ENCODE data around the gene COL2A1. TPM values are rescaled to one million over a fixed set of nuclear protein-coding genes. Genes with fewer than 3 reads are reported as not detected.

COL2A1 gene
- total RNA-seq, 1 donor from 2014 or later: 0.32 TPM

DNA sequence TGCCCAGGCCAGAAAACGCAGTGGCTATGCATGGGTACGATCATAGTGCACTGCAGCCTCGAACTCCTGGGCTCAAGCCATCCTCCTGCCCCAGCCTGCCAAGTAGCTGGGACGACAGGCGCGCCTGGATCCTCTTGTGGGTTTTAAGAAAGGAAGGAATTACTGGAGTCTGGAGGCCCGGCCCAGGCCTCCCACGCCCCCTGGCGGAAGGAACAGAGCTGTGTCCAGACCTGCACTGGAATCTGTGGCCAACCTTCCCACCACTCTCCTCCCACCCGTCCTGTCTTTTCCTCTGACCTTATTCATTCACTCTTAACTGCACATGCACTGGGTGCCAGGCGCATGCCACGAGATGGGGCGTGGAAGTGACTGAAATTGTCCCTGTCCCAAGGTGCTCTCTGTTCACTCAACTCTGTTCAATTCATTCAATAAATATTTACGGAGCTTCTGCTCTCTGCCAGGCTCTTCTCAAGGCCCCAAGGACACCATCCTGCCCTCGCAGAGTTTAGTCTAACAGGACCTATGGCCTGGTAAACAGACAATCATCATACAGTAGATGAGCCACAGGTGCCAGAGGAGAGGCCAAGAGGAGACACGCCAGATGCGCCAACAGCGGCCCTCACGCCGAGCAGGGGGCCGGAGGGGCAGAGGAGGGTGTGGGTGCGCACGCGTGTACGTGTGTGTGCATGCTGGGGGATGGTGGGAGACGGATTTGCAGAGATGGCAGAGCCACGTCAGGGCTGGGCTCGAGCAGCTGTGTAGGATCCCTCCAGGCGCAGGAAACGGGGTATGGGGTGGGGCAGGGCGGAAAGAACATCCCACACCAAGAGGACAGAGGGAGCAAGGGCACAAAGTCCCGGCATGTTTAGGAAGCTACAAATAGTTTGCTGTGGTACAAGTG is 54.6 kb downstream of the COL2A1 start:
- intact Hi-C loops (cut with micrococcal nuclease): loop anchor here (1.0 kb wide), 2 partner anchors 45 to 234 kb away; partner anchors contain the start of gene VDR

DNA sequence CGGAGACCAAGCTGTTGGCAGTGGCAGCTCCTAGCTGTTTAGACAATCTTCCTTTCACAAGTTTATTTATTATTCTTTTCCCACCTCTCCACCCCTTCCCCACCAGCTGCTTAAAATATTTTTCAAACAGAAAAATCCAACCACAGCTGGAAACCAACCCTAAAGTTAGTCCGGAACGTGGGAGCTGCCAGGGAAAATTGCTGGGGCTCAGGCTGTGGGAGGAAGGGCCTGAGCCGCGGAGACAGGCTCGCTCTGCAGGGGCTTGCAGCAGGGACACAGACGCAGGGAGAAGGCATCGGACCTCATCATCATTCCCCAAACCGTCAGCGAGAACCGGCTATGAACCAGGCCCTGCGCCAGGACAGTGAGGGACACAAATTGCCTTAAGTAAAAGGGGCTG is 56.9 kb downstream of the COL2A1 start:
- intact Hi-C loops (cut with micrococcal nuclease): no loop called here

DNA sequence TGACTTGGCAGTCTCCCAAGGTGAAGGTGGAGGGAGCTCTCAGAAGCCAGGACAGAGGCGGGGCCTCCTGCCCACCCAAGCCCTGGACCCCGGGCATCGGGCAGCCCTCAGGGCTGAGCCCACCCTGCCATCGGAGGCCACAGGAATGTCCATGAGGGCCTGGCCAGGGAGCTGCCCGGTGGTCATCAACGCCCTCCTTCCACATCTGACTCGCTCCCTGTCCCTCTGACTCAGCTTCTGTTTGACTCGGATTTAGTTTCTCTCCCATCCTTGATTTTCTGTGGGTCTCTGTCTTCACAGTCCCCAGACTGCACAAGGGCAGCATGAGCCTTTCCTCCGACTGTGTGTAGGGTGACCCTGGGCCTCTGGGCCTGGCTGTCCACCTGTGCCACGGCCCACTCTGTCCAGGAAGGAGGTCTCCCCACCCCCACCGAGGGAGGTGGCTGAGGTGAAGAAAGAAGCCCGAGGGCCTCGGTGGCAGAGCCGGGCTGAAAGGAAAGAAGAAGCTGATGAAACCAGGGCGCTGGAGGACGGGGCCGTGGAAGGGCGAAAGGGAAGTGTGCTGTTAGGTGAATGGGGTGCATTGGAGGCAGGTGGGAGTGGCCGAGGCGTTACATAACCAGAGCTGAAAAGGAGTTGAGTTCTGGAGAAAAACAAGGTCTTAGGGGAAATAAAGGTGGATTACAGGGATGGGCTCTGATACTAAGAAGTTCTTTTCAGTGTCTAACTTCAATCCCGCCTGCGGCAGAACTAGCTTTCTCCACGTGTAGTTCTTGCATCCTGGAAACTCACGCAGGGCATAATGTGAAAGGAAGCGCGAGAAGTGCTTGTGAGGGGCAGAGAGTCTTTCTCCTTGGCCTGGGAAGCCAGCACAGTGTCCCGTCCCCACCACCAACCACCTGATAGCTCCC is 57.6 kb downstream of the COL2A1 start:
- intact Hi-C loops (cut with micrococcal nuclease): no loop called here

DNA sequence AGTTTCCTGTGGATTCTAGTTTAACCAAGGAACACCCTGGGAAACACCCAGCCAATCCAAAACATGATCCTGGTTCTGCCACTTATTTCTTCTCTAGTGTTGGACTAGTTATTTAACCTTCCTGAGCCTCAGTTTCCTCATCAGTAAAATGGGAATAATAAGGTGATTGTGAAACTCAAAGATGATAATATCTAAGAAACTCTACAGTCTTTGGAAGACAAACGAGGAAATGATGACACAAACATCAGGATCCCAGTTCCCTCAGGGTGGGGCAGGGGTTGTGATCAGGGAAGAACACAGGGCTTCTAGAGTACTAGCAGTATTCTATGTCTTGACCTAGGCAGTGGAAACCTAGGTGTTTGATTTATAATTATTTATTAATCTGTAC is 58.9 kb downstream of the COL2A1 start:
- intact Hi-C loops (cut with micrococcal nuclease): no loop called here

DNA sequence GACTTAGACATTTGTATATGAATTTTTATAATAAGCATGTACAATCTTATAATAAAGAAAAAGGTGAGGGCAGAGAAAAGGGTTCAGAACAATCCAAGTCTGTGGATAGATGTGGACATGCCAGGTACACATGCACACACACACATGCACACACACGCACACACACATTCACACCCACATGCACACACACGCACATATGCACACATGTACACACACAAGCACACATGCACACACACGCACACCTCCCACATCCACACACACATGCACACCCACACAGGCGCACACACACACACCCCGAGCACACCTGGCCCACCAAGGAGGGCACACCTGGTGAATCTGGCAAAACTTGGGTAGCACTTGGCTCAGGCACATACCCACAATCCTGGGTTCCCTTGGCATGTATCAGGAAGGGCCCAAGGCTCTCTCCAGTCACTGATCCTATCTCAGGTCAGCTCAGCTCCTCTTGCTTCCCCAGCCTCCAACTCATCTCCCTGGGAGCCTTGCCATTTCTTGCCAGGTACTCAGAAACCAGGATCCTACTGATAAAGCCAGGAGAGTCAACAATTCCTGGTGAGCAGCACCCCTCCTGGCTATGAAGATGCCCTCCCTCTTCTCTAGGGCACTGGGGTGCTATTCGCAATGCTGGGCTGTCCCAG is 59.5 kb downstream of the COL2A1 start:
- intact Hi-C loops (cut with micrococcal nuclease): no loop called here

DNA sequence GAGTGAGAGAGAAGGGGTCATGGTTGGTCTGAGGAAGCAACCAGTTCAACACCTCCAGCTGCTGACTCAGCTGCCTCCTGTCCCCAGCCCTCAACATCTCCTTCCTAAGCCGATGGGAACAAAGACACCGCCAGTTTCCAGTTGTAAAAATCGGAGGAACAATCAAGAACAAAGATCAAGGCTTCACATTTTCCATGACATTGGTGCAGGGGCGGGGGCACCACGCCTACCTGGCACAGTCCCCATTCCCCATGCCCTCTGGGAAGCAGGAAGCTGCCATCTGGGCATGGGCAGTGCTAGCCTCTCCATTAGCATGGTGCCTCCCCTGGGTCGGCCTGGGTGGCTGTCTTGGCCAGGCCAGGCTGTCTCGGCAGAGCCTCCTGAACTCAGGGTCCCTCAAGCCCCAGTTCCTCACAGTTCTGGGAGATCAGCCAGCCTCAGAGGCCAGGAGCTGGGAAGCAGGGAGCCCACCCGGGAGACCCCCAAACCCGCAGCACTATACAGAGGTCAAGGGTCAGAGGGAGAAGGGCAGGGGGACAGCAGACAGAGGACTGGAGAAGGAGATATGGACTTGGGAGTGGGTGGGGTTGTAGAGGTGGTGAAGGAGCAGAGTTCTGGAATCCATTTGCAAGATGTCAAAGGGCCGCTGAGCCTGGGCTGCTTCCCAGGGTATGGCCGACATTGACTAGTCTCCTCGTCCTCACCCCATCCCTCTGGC is 60.5 kb downstream of the COL2A1 start:
- intact Hi-C loops (cut with micrococcal nuclease): no loop called here

DNA sequence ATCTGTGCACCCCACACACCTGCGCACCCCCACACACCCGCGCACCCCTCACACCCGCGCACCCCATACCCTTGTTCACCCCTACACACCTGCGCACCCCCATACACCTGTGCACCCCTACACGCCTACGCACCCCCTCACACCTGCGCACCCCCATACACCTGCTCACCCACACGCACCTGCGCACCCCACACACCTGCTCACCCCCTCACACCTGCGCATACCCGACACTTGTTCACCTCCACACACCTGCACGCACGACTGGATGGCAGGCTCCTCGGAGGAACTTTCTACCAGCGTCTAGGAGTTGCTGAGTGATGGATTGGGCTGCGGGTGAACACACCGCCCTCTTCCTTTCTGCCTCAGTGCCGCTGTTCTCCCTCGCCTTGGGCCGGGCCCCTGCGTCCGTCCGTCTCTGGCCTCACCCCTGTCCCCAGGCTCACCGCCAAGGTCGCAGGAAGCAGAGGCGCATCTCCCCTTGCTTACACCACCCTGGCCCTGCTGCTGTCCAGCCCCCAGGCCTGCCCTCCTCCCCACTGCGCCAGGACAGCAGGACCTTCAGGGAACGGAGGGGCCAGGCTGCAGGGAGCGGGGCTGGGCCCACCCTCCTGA is 61.6 kb downstream of the COL2A1 start:
- intact Hi-C loops (cut with micrococcal nuclease): no loop called here

DNA sequence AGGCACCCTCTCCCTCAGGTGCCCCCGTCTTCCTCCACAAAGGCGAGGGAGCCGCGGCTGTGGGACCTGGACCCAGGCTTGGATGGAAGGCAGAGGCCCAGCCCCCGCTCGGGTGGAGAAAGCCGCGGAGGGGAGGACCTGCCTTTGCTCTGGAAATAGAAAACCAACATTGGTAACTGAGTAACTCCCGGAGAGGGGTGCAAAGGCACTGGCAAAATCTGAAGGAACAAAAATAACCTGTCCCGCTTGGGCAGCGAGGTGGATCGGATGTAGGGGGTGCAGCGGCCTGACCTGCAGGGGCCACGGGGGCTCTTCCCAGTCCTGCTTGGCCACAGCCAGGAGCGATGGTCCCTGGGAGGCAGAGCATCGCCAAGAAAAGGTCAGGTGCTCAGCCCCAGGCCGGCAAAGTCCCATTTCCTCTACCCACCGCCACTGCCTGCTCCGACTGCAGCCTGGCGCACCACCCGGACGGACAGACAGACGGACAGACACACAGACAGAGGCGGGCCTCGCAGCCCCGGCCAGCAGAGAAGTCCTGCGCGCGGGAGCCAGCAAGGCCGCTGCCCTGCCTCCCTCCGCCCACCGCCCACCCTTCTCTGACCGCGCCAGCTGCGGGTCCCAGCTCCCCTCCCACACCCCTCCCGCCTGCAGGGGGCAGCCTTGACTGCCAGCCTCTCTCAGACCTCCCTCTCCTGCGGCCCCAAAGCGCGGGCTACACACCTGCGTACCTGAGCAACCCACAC is 62.2 kb downstream of the COL2A1 start:
- intact Hi-C loops (cut with micrococcal nuclease): no loop called here

DNA sequence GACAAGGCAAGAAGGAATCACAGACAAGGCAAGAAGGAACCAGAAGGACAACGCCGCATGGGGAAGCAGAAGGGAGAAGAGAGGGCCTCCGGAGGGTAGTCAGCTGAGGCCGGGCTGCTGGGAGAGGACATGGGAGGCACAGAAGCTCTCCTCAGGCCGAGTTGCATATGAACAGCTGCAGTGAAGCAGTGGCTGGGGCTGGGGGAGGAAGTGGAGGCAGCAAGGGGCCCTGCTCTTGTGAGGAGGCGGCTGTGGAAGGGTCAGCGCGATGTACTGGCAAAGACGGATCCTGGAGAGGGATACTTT is 62.8 kb downstream of the COL2A1 start:
- intact Hi-C loops (cut with micrococcal nuclease): no loop called here

DNA sequence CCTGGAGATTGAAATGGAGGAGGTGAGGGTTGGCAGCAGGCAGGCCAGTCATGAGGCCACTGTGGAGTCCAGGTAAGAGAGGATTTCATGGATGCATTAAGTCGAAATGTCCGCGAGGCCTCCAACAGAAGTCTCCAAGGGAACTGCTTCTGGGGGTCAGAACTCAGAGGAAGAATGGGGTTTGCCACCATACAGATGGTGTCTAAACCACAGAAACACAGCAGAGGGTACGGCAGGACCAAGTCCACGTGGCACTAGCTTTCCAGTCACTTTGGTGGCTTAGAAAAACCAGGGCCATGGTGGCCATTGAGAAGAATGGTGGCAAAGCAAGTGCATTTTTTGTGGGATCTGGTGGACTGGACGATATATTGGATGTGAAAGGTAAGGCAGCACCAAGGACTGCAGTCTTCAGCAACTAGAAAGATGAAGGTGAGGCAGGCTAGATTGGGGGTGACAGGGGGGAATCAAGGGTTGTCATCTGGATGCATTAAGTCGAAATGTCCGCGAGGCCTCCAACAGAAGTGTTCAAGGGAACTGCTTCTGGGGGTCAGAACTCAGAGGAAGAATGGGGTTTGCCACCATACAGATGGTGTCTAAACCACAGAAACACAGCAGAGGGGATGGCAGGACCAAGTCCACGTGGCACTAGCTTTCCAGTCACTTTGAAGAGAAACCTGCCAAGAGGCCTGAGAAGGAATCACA is 63.4 kb downstream of the COL2A1 start:
- intact Hi-C loops (cut with micrococcal nuclease): no loop called here

DNA sequence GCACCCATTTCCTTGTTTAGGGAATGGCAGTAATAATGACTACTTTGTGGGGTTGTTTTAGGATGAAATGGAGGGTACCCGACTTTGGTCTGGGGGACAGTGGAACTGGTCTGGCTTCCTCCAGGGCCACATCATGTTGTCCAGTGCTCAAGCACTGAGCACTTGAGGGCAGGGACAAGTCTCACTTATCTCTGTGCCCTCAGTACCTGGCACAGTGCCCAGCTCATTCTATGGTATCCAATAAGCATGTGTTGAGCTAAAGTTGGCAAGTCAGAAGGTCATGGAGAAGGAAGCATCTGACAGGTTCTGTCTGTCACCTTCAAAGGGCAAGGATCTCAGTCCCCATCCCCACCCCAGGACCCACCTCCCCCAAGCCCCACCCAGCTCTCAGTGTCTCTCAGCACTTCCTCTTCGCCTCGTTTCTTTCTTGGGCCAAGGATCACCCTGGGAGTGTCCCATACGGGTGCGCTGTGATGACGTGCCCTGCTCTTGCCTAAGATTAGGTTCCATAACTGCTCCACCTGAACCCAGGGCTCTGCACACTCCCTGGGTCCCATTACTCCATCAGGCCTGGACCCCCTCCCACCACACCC is 65.2 kb downstream of the COL2A1 start:
- intact Hi-C loops (cut with micrococcal nuclease): no loop called here

DNA sequence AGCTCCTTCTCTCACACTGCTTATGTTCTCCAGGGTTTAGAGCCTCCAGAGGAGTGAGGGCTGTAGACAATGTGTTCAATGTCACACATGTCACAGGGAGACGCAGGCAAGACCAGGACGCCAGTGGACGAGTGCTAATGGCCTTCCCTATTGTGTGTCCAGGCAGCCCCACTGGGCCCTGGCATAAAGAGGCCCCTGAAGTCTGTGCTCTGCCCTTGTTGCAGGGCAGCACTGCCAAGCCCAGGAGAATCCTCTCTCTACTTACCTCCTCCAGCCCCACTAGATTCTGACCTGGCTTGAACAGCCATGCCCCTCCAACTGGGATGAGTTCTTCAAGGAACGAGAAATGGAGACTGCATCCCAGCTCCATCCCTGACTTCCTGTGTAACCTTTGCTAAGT is 65.7 kb downstream of the COL2A1 start:
- intact Hi-C loops (cut with micrococcal nuclease): no loop called here

DNA sequence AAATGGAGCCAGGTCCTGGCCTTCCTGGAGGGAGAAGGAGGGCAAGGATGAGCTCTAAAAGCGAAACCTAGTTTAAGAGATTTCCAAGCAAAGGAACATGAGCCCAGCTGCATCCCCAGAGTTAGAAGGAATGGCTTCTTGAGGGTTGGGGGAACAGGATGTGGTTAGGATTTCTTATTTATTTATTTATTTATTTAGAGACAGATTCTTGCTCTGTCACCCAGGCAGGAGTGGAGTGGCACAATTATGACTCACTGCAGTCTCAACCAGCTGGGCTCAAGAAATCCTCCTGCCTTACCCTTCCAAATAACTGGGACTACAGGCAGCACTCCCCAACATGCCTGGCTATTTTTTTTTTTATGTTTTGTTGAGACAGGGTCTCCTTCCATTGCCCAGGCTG is 66.2 kb downstream of the COL2A1 start:
- intact Hi-C loops (cut with micrococcal nuclease): no loop called here

DNA sequence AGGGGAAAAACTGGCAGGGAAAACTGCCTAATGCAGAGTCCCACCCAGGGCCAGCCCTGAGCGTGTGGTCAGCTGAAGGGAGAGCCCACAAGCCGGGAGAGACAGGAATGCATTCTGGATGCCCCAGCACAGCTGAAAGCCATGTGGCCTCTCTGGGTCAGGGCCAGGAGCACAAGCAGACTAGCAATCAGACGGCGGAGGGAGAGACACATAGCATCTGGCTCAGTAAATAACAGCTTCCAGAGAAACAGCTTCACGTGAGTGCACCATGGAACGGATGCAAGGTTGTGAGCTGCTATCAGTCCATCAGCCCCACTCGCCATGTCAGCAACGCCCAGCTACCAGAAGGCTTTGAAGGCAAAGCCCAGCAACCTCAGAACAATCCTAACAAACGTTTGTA is 69.1 kb downstream of the COL2A1 start:
- intact Hi-C loops (cut with micrococcal nuclease): no loop called here

DNA sequence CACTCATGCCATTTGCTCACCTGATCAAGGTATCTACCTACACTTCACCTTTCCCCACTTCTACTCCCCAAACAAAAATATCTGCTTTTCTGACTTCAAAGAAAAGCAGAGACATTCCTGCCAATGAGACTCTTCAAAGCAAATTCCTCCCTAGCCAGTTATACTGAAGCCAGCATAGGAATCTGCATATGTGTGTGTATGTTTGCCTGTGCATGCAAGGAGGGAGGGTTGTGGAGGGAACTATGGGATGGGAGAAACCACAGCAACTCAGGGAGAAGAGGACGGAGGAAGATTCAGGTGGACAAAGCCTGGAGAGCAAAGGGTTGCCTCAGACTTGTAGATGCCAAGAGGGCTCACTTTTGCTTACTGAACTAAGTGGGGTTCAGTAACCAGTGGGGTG is 73.1 kb downstream of the COL2A1 start:
- intact Hi-C loops (cut with micrococcal nuclease): no loop called here

DNA sequence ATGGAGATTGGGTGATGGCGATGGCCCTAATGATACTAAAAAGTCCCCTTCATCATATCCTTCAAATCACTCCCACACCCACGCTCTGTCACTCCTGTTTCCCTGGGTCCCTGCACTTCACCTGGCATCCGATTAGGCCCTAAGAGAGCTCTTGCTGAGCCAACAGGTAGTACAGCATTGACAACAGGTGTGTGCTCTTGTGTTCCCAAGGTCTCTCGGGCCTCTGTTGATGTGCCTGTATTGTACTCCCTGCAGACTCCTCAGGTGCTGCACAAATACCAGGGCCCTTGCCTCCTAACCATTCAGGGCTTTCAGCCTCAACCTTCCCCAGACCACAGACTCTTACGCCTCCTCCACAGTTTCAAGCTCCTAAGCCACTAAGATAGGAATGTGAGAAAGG is 73.6 kb downstream of the COL2A1 start:
- intact Hi-C loops (cut with micrococcal nuclease): no loop called here

DNA sequence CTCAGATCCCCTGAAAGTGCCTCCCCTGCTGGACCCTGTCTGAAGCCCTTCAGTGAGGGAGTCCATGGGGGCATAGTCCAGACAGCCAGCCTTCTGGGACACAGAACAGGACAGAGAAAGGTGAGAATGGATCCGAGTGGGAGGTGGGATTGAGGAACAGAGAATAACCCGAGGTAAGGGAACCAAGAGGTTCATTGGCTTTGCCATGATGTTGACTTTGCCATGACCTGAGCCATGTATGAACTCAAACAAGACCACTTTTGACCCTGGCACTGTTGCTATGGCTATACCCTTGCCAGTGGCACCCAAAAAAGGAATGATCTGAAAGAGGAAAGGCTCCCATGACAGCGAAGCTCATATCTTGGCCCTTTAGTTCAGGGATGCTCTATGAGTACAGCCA is 76.9 kb downstream of the COL2A1 start:
- intact Hi-C loops (cut with micrococcal nuclease): no loop called here

All from T-helper 2 cell treated with Interferon-gamma antibody and Interleukin-4, amounts not matched to agents 100 ng/mL and 5 ng/mL, for 36 hours (primary cell).